Measurements from ENCODE around the gene ABI2.
A peak's percentile ranks its signal among the peaks of the same experiment; 100 is the strongest.
"Not testable (repeated sequence)": the region's sequence is repeated elsewhere in the genome, so short reads cannot be mapped to it uniquely, and the experiment has no call there.

Gene ABI2

GRCh38 chr2:203327901-203328759, at the start of gene ABI2:
ABI2 (plus strand) TSS chr2:203328394; CDS start chr2:203328515, 121 bp downstream.
- peak; percentile 60 for DNase-seq (ENCODE audit: low read depth)
- peak within 1 kb of the TSS; percentile 60 for H3K4me3 ChIP-seq (ENCODE audit: low read length)
- TF ChIP-seq CTCF (IDR thresholded peaks at IDR 0.05; ENCODE audit: insufficient read depth, low read depth, low read length, missing control alignments): no peak

- no peak overlapping the region for H3K4me3 ChIP-seq (ENCODE audit: low read length)
- DNase-seq (ENCODE audit: low read depth): peak; percentile 44
- TF ChIP-seq CTCF (IDR thresholded peaks at IDR 0.05; ENCODE audit: insufficient read depth, low read depth, low read length, missing control alignments): peak; percentile 18
Observed at GRCh38 chr2:203279288-203279687, 48.9 kb upstream of the ABI2 start.

- DNase-seq (ENCODE audit: low read depth): no peak
- H3K4me3 ChIP-seq (ENCODE audit: low read length): no peak overlapping the region
- TF ChIP-seq CTCF (IDR thresholded peaks at IDR 0.05; ENCODE audit: insufficient read depth, low read depth, low read length, missing control alignments): no peak
Observed at GRCh38 chr2:203280428-203281064, 47.6 kb upstream of the ABI2 start.

GRCh38 chr2:203282101-203282500, 46.1 kb upstream of the ABI2 start:
- no peak overlapping the region for H3K4me3 ChIP-seq (ENCODE audit: low read length)
- TF ChIP-seq CTCF (IDR thresholded peaks at IDR 0.05; ENCODE audit: insufficient read depth, low read depth, low read length, missing control alignments): no peak
- no peak for DNase-seq (ENCODE audit: low read depth)

- DNase-seq (ENCODE audit: low read depth): no peak
- H3K4me3 ChIP-seq (ENCODE audit: low read length): no peak overlapping the region
- no peak for TF ChIP-seq CTCF (IDR thresholded peaks at IDR 0.05; ENCODE audit: insufficient read depth, low read depth, low read length, missing control alignments)
Observed at GRCh38 chr2:203286532-203286931, 41.7 kb upstream of the ABI2 start.

GRCh38 chr2:203301667-203302066, 26.5 kb upstream of the ABI2 start:
- no peak for DNase-seq (ENCODE audit: low read depth)
- TF ChIP-seq CTCF (IDR thresholded peaks at IDR 0.05; ENCODE audit: insufficient read depth, low read depth, low read length, missing control alignments): no peak
- H3K4me3 ChIP-seq (ENCODE audit: low read length): no peak overlapping the region

GRCh38 chr2:203302586-203302985, 25.6 kb upstream of the ABI2 start:
- not testable (repeated sequence) for DNase-seq (ENCODE audit: low read depth); H3K4me3 ChIP-seq (ENCODE audit: low read length)
